ENCODE measurements around the gene SOWAHC. TPM values are rescaled to one million over a fixed set of nuclear protein-coding genes. Genes with fewer than 3 reads are reported as not detected.
"Not testable (repeated sequence)": the region's sequence is repeated elsewhere in the genome, so short reads cannot be mapped to it uniquely, and the experiment has no call there.

Gene SOWAHC
- total RNA-seq, 2 donors from 2014 or later, result 0.45 to 1.7 TPM

- peaks cover 4% of the 10 kb centered on the region for H3K4me1 Mint-ChIP-seq
- H3K4me3 Mint-ChIP-seq, result peak overlapping the region; percentile 24
- ATAC-seq (replicated peaks), result no peak
- H3K9me3 Mint-ChIP-seq, result no peaks in the 10 kb centered on the region
- H3K27ac Mint-ChIP-seq, result no peak overlapping the region
- peaks cover 7% of the 10 kb centered on the region for H3K36me3 Mint-ChIP-seq (ENCODE audit: low read depth)
- H3K27me3 Mint-ChIP-seq, result peaks cover 31% of the 10 kb centered on the region
Observed at GRCh38 chr2:109609352-109610024, 4.7 kb upstream of the SOWAHC start.

DNA sequence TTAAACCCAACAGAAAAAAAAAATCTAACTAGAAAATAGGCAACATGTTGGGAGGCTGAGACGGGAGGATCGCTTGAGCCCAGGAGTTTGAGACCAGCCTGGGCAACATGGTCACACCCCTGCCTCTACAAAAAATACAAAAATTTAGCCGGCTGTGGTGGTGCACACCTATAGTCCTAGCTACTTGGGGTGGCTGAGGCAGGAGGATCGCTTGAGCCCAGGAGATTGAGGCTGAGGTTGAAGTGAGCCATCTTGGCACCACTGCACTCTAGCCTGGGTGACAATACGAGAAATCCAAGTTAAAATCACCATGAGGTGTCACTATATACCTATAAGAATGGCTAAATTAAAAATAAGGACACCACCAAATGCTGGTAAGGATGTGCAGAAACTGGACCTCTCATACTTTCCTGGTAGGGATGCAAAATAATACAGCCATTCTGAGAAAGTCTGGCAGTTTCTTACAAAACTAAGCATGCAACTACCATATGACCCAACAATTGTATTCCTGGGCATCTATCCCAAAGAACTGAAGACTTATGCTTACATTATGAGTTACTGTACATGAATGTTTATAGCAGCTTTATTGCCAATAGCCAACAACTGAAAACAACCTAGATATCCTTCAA lies 2.6 kb upstream of the SOWAHC start:
- Mint-ChIP-seq H3K4me3 (peak overlapping the region; percentile 86), H3K27ac (no peak overlapping the region), H3K36me3 (ENCODE audit: low read depth) (peaks cover 7% of the 10 kb centered on the region), H3K27me3 (peaks cover 32% of the 10 kb centered on the region), H3K4me1 (peaks cover 4% of the 10 kb centered on the region), H3K9me3 (no peaks in the 10 kb centered on the region)
- no peak for ATAC-seq (replicated peaks)

- ATAC-seq (replicated peaks), result peak; percentile 8
- peaks cover 7% of the 10 kb centered on the region for H3K36me3 Mint-ChIP-seq (ENCODE audit: low read depth)
- peaks cover 28% of the 10 kb centered on the region for H3K27me3 Mint-ChIP-seq
- peak overlapping the region; percentile 46 for H3K27ac Mint-ChIP-seq
- H3K4me3 Mint-ChIP-seq, result peak overlapping the region; percentile 86
- no peaks in the 10 kb centered on the region for H3K9me3 Mint-ChIP-seq
- H3K4me1 Mint-ChIP-seq, result peaks cover 4% of the 10 kb centered on the region
Observed at GRCh38 chr2:109613081-109613921, 863 bp upstream of the SOWAHC start.

- Mint-ChIP-seq H3K27me3 (peaks cover 27% of the 10 kb centered on the region), H3K4me3 (peak overlapping the region; percentile 48), H3K9me3 (no peaks in the 10 kb centered on the region), H3K36me3 (ENCODE audit: low read depth) (peaks cover 7% of the 10 kb centered on the region), H3K4me1 (peaks cover 4% of the 10 kb centered on the region), H3K27ac (no peak overlapping the region)
- no peak for ATAC-seq (replicated peaks)
Observed at GRCh38 chr2:109614715-109615636, 812 bp downstream of the SOWAHC start.

- peaks cover 7% of the 10 kb centered on the region for H3K36me3 Mint-ChIP-seq (ENCODE audit: low read depth)
- no peak overlapping the region for H3K27ac Mint-ChIP-seq
- peak overlapping the region; percentile 48 for H3K4me3 Mint-ChIP-seq
- peaks cover 26% of the 10 kb centered on the region for H3K27me3 Mint-ChIP-seq
- H3K9me3 Mint-ChIP-seq, result no peaks in the 10 kb centered on the region
- no peak for ATAC-seq (replicated peaks)
- H3K4me1 Mint-ChIP-seq, result peaks cover 4% of the 10 kb centered on the region
Observed at GRCh38 chr2:109615637-109616144, 1.5 kb downstream of the SOWAHC start.

GRCh38 chr2:109616184-109616583 lies 2.0 kb downstream of the SOWAHC start:
- peaks cover 7% of the 10 kb centered on the region for H3K36me3 Mint-ChIP-seq (ENCODE audit: low read depth)
- no peak overlapping the region for H3K27ac Mint-ChIP-seq
- H3K4me1 Mint-ChIP-seq, result peaks cover 4% of the 10 kb centered on the region
- H3K9me3 Mint-ChIP-seq, result no peaks in the 10 kb centered on the region
- H3K27me3 Mint-ChIP-seq, result peaks cover 23% of the 10 kb centered on the region
- H3K4me3 Mint-ChIP-seq, result peak overlapping the region; percentile 48
- no peak for ATAC-seq (replicated peaks)

DNA sequence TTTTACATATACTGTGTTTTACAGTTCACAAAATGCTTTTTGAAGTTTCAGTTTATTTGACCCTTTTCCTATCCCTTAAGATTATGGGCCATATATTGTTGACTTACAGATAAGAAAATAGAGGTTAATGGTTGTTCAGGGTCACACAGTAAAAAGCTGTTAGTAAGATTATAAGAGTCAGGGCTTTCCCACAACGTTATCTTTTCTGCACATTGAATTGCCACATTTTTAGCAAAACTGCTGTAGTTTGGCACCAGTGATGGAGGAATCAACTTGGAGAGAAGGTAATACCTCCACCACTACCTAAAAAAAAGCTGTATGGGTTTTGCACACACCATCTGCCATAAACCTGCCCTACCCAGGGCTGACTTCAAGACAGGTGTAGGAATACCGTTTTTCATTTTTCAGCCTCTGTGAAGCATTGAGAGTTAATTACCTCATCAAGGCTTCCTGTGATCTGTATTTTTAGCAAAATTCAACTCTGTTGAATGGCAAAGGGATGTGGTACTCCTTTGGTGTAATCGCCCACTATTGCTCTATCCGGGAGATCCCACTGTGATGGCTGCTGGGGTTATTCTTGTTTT lies 5.0 kb downstream of the SOWAHC start:
- no peaks in the 10 kb centered on the region for H3K9me3 Mint-ChIP-seq

DNA sequence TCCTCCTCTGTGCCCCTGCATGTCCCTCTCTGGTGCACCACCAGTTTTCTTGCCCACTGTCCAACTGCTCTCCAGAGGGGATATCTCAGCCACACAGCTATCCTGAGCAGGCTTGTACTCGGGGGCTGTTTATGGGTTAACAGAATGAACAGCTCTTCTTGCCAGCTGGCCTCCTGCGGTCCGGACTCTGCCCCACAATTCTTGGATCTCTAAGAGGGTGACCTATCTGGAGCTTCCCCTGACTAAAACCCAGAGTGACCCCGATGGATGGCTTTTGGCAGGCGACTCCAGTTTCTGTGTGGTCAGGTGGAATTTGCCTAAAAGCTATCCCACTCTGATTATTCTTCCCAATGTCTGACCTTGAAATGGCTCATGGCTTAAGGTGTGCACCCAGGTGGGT lies 9.1 kb downstream of the SOWAHC start:
- Mint-ChIP-seq H3K27ac (no peak overlapping the region), H3K27me3 (peaks cover 7% of the 10 kb centered on the region), H3K4me1 (no peaks in the 10 kb centered on the region), H3K4me3 (no peak overlapping the region), H3K36me3 (ENCODE audit: low read depth) (no peaks in the 10 kb centered on the region), H3K9me3 (no peaks in the 10 kb centered on the region)
- ATAC-seq (replicated peaks), result no peak

More for the DNA sequence above, 5.0 kb downstream of the SOWAHC start:
- Mint-ChIP-seq H3K27me3 (peaks cover 13% of the 10 kb centered on the region), H3K4me1 (no peaks in the 10 kb centered on the region), H3K36me3 (ENCODE audit: low read depth) (no peaks in the 10 kb centered on the region), H3K4me3 (no peak overlapping the region), H3K27ac (no peak overlapping the region)
- no peak for ATAC-seq (replicated peaks)

DNA sequence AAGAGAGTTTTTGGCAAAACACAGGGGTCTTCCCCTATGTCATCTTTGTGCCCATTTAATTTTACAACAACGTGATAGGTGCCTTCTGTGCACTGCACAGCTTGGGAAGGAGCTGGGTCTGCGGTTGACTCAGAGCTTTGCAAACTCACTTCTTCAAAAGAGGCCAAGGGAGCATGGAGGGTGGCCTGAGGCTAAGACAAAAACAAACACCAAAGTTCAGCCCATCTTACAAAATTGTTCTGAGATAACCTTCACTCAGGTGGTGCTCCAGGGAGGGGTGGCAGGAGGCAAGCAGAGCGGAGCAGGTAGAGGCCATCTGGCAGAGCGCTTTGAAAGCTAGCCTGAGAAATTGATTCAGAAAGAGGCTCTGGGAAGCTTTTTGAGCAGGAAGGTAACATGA lies 9.8 kb downstream of the SOWAHC start:
- H3K27ac Mint-ChIP-seq, result no peak overlapping the region
- no peaks in the 10 kb centered on the region for H3K4me1 Mint-ChIP-seq
- H3K9me3 Mint-ChIP-seq, result no peaks in the 10 kb centered on the region
- H3K27me3 Mint-ChIP-seq, result peaks cover 7% of the 10 kb centered on the region
- H3K36me3 Mint-ChIP-seq (ENCODE audit: low read depth), result no peaks in the 10 kb centered on the region
- no peak overlapping the region for H3K4me3 Mint-ChIP-seq
- ATAC-seq (replicated peaks), result no peak

- Mint-ChIP-seq H3K36me3 (ENCODE audit: low read depth) (no peaks in the 10 kb centered on the region), H3K4me3 (no peak overlapping the region), H3K4me1 (no peaks in the 10 kb centered on the region), H3K27ac (no peak overlapping the region), H3K27me3 (peaks cover 7% of the 10 kb centered on the region), H3K9me3 (no peaks in the 10 kb centered on the region)
- peak; percentile 52 for ATAC-seq (replicated peaks)
Observed at GRCh38 chr2:109624339-109624738, 10.2 kb downstream of the SOWAHC start.

DNA sequence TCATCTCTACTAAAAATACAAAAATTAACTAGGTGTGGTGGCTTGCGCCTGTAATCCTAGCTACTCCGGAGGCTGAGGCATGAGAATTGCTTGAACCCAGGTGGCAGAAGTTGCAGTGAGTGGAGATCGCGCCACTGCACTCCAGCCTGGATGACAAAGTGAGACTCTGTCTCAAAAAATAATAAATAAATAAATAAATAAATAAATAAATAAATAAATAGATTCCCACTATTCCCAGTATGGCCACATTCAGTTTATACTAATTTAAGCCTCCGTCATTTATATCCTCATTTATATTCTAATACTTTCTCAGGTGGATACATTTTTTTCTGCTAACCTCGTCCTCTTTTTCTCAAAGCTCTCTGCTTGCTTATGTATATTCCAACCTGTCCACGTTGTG lies 14.2 kb downstream of the SOWAHC start:
- H3K27me3 Mint-ChIP-seq; H3K27ac Mint-ChIP-seq; H3K4me3 Mint-ChIP-seq; H3K4me1 Mint-ChIP-seq; H3K36me3 Mint-ChIP-seq (ENCODE audit: low read depth); ATAC-seq (replicated peaks); H3K9me3 Mint-ChIP-seq: not testable (repeated sequence)

GRCh38 chr2:109629867-109630266 lies 15.7 kb downstream of the SOWAHC start:
- Mint-ChIP-seq H3K27ac (no peak overlapping the region), H3K9me3 (no peaks in the 10 kb centered on the region), H3K4me1 (peaks cover 4% of the 10 kb centered on the region), H3K36me3 (ENCODE audit: low read depth) (no peaks in the 10 kb centered on the region), H3K27me3 (peaks cover 3% of the 10 kb centered on the region), H3K4me3 (no peak overlapping the region)
- ATAC-seq (replicated peaks), result no peak
